HG03460 (cell line): ENCODE data around the gene GXYLT2.
"Not testable (repeated sequence)": the region's sequence is repeated elsewhere in the genome, so short reads cannot be mapped to it uniquely, and the experiment has no call there.

Experiments used
- ATAC-seq: cut with Tn5 transposase; IDR thresholded peaks from one replicate; pipeline ENCODE4 v1.9.1; 2021; ENCODE audit not compliant: unreplicated experiment

Gene GXYLT2

GRCh38 chr3:72972706-72973030 is 84.8 kb downstream of the GXYLT2 start:
- no peak for ATAC-seq

DNA sequence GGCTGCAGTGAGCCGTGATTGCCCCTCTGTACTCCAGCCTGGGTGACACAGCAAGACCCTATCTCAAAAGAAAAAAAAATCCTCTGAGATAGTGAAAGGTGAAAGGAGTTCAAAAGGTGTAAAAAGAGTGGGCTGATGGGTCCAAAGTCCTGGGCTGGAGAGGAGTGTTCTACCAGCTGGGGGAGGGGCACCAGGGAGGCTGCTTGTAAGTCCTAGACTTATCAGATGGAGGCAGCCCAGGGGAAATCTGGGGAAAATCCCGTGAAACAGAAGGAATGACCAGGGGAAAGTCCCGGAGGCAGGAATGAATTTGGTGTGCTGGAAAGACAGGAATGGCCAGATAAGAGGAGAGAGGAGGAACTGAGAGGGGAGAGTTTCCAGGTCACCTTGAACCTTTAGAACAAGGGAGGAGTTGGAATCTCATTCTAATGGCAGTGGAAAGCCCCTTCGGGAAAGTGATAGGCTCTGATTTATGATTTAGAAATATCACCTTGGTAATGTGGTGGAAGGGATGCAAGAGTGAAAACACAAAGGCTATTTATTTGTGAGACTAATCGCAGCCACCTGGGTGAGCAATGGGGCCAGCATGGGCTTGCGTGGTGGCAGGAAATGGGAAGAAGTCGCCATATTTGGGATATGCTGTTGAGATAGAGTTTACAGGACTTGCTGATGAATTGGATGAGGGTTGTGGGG is 85.3 kb downstream of the GXYLT2 start:
- ATAC-seq = no peak

DNA sequence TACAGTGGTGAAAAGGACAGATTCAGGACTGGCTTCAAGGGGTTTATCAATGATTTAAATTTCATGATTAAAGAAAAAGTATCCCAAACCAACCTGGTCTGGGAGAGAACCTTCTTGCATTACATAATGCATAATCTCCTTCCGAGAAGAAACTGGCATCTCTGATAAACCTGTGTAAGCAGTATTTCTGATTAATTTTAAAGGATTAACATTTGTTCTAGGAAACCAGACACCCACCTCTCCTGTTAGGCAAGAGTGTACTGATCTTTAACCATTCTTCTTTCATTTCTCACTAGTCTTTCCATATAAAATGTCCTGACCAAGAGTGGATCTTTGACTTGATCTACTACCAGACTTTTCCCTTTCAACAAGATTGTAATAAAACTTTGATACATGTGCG is 85.9 kb downstream of the GXYLT2 start:
- no peak for ATAC-seq

DNA sequence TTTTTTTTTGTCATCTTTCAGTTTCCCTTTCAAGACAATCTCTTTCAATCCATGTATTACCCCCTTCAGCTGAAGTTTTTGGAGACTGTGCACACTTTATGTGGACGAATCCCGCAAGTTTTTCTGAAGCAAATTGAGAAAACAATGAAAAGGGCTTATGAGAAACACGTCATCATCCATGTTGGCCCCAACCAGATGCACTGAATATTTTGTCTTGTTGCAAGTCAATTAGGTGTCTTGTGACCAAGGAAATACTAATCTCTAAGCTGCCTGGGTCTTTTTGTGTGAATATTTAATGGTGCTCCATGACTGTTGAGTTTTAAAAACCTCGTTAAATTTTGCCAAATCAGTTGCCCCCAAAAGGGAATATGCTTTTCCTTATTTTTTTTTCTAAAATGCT is 87.1 kb downstream of the GXYLT2 start:
- no peak for ATAC-seq

GRCh38 chr3:72976281-72976741 is 88.5 kb downstream of the GXYLT2 start:
- ATAC-seq = no peak

- peak; percentile 61 for ATAC-seq
These were observed 89.4 kb downstream of the GXYLT2 start for GRCh38 chr3:72977060-72977808.

DNA sequence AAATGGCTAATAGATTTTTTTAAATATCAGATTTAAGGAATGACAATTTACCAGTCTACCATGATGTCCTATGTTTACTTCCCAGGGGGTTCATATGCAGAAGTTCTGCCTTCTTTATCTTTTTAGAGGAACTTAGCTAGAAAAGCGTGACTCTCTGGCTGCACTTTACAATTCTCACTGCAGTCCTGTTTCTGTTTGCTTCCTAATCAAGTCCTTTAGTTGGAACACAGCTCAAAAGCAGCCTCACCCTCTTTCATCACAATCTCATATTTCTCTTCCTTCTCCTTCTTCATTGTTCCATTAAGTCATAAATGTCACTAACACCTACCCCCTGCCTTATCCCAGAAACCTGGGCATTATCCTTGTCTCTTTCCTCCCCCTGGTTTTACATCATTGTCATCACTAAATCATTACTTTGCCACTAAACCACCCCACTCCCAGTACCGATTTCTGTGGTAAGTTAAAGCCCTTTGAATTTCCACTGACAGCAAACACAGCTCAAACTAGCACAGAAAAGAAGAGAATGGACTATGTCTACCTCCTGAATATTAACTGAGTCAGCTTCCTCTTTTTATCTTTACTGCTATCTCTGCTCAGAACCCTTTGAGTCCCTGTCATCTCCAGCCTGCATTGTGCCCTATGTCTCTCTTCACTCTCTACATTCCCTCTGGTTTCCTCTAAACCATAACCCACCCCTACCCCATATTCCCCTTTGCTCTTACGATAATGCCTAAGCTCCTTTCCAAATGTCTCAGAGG is 94.9 kb downstream of the GXYLT2 start:
- no peak for ATAC-seq

DNA sequence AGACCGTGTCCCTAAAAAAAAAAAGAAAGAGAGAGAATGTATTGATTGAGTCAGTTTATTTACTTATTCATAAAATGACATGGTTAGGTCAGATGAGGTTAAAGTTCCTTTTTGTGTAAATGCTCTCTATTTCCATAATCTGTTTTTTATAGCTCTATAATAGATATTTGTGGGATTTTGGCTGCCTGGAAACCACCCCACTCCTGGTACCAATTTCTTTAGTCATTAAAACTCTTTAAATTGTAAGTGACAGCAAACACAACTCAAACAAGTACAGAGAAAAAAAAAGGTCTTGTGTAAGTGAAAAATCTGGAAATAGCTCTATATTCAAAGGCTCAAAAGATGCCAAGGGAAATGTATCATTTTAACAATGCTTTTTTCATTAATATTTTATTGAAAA is 97.7 kb downstream of the GXYLT2 start:
- no peak for ATAC-seq

GRCh38 chr3:72990701-72991395 is 103.0 kb downstream of the GXYLT2 start:
- no peak for ATAC-seq

- no peak for ATAC-seq
These were observed 103.7 kb downstream of the GXYLT2 start for GRCh38 chr3:72991522-72991921.

DNA sequence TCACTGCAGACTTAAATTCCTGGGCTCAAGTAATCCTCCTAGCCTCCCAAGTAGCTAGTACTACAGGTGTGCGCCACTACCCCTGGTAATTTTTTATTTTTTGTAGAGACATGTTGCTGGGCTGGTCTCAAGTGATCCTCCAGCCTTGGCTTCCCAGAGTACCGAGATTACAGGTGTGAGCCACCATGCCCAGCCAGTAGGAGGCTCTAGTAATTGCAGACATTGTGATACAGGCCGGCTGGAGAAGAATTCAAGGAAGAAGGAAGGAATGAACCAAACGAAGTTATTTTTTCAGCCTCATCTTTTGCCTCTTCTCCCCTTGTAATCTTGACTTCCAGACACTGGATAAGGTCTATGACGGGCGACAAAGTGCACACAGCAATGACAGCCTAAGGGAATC is 105.5 kb downstream of the GXYLT2 start:
- no peak for ATAC-seq

DNA sequence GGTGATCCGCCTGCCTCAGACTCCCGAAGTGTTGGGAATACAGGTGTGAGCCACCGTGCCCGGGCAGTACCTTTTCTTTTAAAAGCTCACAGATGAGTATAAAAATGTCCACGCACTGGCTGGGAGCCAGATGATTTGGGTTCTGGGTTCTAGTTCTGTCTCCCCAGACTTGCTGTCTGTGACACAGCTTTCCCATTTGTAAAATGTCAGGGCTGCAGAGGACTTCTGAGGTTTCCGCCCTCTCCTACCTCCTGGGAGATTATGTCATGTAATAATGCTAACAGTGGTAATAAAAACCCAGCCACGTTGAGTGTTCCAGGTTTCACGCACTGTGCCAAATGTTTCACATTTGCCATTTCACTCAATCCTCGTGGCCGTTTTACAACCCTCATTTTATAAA is 107.5 kb downstream of the GXYLT2 start:
- no peak for ATAC-seq

DNA sequence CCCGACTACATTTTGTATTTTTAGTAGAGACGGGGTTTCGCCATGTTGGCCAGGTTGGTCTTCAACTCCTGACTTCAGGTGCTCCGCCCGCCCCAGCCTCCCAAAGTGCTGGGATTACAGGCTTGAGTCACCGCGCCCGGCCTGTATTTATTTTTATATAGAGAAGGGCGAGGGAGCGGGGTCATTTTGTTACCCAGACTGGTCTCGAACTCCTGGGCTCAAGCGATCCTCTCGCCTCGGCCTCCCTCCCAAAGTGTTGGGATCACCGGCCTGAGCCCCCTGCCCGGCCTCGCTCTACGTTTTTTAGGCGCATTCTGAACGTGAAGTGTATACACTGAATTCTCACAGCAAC is 108.3 kb downstream of the GXYLT2 start:
- no peak for ATAC-seq

DNA sequence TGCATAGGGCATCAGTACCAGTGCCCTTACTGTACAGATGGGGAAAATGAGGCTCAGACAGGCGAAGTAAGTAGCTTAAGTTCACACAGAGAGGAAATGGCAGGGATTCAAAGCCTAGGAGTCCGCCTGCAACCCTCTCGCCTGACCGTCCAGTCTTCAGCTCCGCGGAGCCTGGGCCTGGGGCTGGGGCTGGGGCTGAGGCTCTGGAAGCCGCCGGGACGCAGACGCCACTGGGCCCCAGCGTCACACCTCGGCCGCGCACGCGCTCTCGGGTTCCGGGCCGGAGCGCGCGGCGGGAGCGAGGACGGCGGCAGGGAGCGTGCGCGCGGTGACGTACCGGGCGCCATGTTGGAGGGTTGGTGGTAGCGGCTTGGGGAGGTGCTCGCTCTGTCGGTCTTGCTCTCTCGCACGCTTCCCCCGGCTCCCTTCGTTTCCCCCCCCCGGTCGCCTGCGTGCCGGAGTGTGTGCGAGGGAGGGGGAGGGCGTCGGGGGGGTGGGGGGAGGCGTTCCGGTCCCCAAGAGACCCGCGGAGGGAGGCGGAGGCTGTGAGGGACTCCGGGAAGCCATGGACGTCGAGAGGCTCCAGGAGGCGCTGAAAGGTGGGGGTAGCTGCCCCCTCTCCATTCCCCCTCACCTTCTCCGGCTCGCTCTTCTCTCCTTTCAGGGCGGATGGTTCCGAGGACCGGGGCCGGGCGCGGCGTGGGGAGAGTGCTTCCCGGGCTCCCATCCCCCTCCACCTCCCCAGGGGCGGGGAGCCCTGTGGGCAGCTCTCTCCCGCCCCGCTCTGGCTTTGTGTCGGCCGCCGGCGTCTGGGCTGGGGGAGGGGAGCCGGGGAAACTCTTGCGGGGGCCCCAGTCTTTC is 108.9 kb downstream of the GXYLT2 start, which contains the start of gene PPP4R2:
TSS of gene PPP4R2 (plus strand) at position 339 of the 861 bp plus-strand sequence. CDS start at position 566, 227 bp downstream.
- peak; percentile 90 for ATAC-seq

DNA sequence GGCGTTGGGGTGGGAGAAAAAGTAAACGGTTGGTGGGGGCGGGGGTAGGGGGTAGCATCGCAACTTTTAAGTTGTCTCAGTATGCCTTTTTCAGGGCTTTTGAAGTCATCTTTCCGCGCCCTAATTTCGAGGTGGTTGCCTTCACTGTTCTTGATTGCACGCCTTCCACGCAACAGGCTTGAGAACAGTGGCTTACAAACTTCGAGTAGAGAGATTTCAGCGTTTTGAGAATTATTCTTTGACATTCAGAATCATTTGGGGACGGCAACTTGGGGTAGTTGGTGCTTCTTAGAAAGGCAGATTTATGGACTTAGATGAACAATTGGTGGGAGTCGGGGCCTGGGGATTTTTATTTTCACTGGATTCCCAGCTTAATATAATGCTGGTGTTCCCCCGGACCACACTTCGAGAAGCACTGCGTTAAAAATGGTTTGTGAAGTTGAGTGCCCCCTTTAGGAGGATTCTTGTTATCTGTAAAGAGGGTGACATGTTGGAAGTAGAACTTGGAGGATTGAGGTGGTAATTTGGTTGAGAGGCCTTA is 109.6 kb downstream of the GXYLT2 start:
- ATAC-seq = peak; percentile 26

DNA sequence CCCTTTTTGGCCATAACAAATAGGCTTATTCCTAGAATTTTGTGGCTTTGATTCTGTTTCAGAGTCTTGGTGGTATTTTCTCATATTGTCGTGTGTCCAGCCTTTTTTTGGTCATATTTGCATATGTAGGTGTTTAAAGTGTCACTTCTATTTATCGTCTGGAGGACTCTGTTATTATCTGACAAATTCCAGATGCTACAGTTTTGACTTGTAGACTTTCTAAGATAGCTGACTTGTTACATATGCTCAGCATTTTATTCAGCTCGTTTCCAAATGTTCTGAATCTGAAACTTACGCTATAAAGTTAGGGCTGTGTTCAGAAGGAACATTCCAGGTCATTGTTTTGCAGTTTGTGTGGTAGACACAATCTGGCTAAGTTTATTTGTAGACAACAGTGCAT is 110.6 kb downstream of the GXYLT2 start:
- no peak for ATAC-seq

- ATAC-seq = no peak
These were observed 112.1 kb downstream of the GXYLT2 start for GRCh38 chr3:72999951-73000350.

DNA sequence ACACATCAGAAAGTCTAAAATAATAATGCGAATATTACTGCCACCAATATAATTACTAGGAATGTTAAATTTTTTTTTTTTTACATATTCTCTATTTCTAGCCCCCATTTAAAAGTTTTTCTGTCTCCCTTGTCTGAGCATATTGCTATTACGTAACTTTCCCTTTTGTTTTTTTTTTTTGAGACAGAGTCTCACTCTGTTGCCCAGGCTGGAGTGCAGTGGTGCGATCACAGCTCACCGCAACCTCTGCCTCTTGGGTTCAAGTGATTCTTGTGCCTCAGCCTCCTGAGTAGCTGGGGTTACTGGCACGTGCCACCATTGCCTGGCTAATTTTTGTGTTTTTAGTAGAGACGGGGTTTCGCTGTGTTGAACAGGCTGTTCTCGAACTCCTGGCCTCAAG is 115.2 kb downstream of the GXYLT2 start:
- not testable (repeated sequence) for ATAC-seq

GRCh38 chr3:73004316-73004715 is 116.5 kb downstream of the GXYLT2 start:
- ATAC-seq = no peak
